B cell (primary cell): ENCODE measurements around the gene ARHGAP45. TPM values are rescaled to one million over a fixed set of nuclear protein-coding genes. Genes with fewer than 3 reads are reported as not detected.

ENCODE experiments used
- ATAC-seq: fragments of 200-7000 bp; cut with Tn5 transposase; one replicate; pipeline ENCODE4 v1.10.0; 2021; ENCODE audit warnings: low read depth, mild to moderate bottlenecking, moderate number of reproducible peaks, moderate library complexity
- CTCF ChIA-PET: fragments of 350-600 bp; sonication (Branson Sonifier 250); formaldehyde crosslinking; loops from one replicate; lab custom pipeline; 2021; ENCODE audit warnings: antibody characterized with exemption, inconsistent platforms; lab: Charles Lee
- POLR2A ChIA-PET: fragments of 350-600 bp; sonication (Branson Sonifier 250); formaldehyde crosslinking; loops from one replicate; lab custom pipeline; 2021; ENCODE audit warnings: antibody characterized with exemption; lab: Charles Lee
- DNase-seq: peaks from one replicate; pipeline ENCODE4 v3.0.0; 2013
- H2AFZ ChIP-seq: 2 replicates; pipeline ENCODE4 v1.6.1; 2012; ENCODE audit warnings: mild to moderate bottlenecking, low read depth, low read length; ENCODE audit not compliant: insufficient read depth, poor library complexity, severe bottlenecking
- H3K27ac ChIP-seq, 2 donors: 1 replicate in 1 of 2; 2 replicates in 1 of 2; pipeline ENCODE4 v1.5.1; 2012 to 2013; ENCODE audit warnings: low read length in 2 of 2, mild to moderate bottlenecking in 2 of 2, moderate library complexity in 1 of 2
- H3K27me3 ChIP-seq, 4 experiments: fragments of 200-600 bp in 1 of 4; sonication (generic) in 1 of 4; replicated peaks in 1 of 4; 1 replicate in 2 of 4; 2 replicates in 2 of 4; pipeline versions ENCODE4 v1.6.1 to v1.7.0; 2013 to 2016; ENCODE audit warnings: low read length in 3 of 4, mild to moderate bottlenecking in 2 of 4, mixed read lengths in 1 of 4, moderate library complexity in 1 of 4; ENCODE audit not compliant: insufficient read depth in 4 of 4, control insufficient read depth in 3 of 4; ENCODE audit errors: control extremely low read depth in 1 of 4
- H3K36me3 ChIP-seq, 2 experiments: replicated peaks in 1 of 2; 1 replicate in 1 of 2; 2 replicates in 1 of 2; pipeline versions ENCODE4 v1.6.1 to v1.7.1; 2013; ENCODE audit warnings: low read length in 1 of 2; ENCODE audit not compliant: insufficient read depth in 2 of 2, control insufficient read depth in 1 of 2; ENCODE audit errors: control extremely low read depth in 1 of 2, extremely low read depth in 1 of 2
- H3K4me1 ChIP-seq, 2 donors: fragments of 200-600 bp in 1 of 2; sonication (generic) in 1 of 2; 1 replicate in 1 of 2; 2 replicates in 1 of 2; pipeline versions ENCODE4 v1.5.1 to v1.6.1; 2013 to 2017; ENCODE audit warnings: low read length in 2 of 2; ENCODE audit not compliant: control insufficient read depth in 2 of 2, insufficient read depth in 2 of 2
- H3K4me2 ChIP-seq: replicated peaks from 2 replicates; pipeline ENCODE3; 2012; ENCODE audit warnings: mild to moderate bottlenecking, low read depth, low read length; ENCODE audit not compliant: poor library complexity, severe bottlenecking
- H3K4me3 ChIP-seq, 5 experiments: fragments of 200-600 bp in 1 of 5; sonication (generic) in 1 of 5; 1 replicate in 3 of 5; 2 replicates in 2 of 5; pipeline versions ENCODE4 v1.5.1 to v1.7.0; 2011 to 2016; ENCODE audit warnings: low read length in 4 of 5, mild to moderate bottlenecking in 4 of 5, low read depth in 2 of 5, control low read depth in 1 of 5, moderate library complexity in 1 of 5; ENCODE audit not compliant: insufficient read depth in 1 of 5; ENCODE audit errors: control extremely low read depth in 1 of 5, extremely low read depth in 1 of 5
- H3K79me2 ChIP-seq: fragments of 200-600 bp; sonication (generic); one replicate; pipeline ENCODE4 v1.6.0; 2016; ENCODE audit warnings: low read length; ENCODE audit not compliant: control insufficient read depth, insufficient read depth
- H3K9ac ChIP-seq: fragments of 200-600 bp; sonication (generic); 2 replicates; pipeline ENCODE4 v1.6.1; 2017; ENCODE audit warnings: mild to moderate bottlenecking, low read length, moderate library complexity
- H3K9me3 ChIP-seq, 3 donors: one replicate each; pipeline versions ENCODE4 v1.6.1 to v1.7.1; 2013; ENCODE audit warnings: low read length in 2 of 3; ENCODE audit not compliant: control insufficient read depth in 2 of 3, insufficient read depth in 1 of 3; ENCODE audit errors: control extremely low read depth in 1 of 3
- H4K20me1 ChIP-seq: 2 replicates; pipeline ENCODE4 v1.6.0; 2012; ENCODE audit warnings: mild to moderate bottlenecking, low read length; ENCODE audit not compliant: insufficient read depth, control insufficient read depth, poor library complexity, severe bottlenecking
- H3K27ac Mint-ChIP-seq: one replicate; pipeline ENCODE4 v1.8.0; 2021; ENCODE audit warnings: mixed read lengths
- H3K27me3 Mint-ChIP-seq: one replicate; pipeline ENCODE4 v1.8.0; 2021; ENCODE audit warnings: mixed read lengths
- H3K4me1 Mint-ChIP-seq: one replicate; pipeline ENCODE4 v1.8.0; 2021; ENCODE audit warnings: mixed read lengths
- H3K4me3 Mint-ChIP-seq: one replicate; pipeline ENCODE4 v1.8.0; 2021; ENCODE audit warnings: mixed read lengths
- H3K9me3 Mint-ChIP-seq: one replicate; pipeline ENCODE4 v1.8.0; 2022; ENCODE audit warnings: mixed read lengths; ENCODE audit not compliant: insufficient read depth
- CTCF ChIP-seq: fragments of 200-600 bp; IDR thresholded peaks from one replicate; pipeline ENCODE4 v1.8.0; 2022; ENCODE audit warnings: antibody characterized with exemption, mild to moderate bottlenecking
- EZH2 ChIP-seq: IDR thresholded peaks from 2 replicates; pipeline ENCODE4 v1.6.1; 2012; ENCODE audit warnings: borderline replicate concordance, low read depth, mild to moderate bottlenecking, moderate library complexity, low read length; ENCODE audit not compliant: insufficient read depth, poor library complexity, severe bottlenecking
- WGBS: methylation state at CpG from one replicate; pipeline ENCODE4 v1.1.5; 2013; ENCODE audit warnings: missing lambda C conversion rate; ENCODE audit not compliant: insufficient coverage; 5-methylcytosine and 5-hydroxymethylcytosine counted together
- intact Hi-C: fragments of 100-400 bp; cut with micrococcal nuclease; formaldehyde crosslinking; loops from one replicate; pipeline ENCODE4 v1.10.0; 2022
- polyA plus RNA-seq: library from polyadenylated mRNA; depleted of rRNA; stranded (reverse); fragments of >200 nt; gene quantifications from 2 replicates; pipeline ENCODE4 v1.2.3, GENCODE V29; 2012
- total RNA-seq, 2 donors: library from RNA; stranded (reverse); fragments of 120-200 nt in 1 of 2; gene quantifications; 1 replicate in 1 of 2; 2 replicates in 1 of 2; pipeline versions ENCODE4 v1.2.3 to v1.2.4, GENCODE V29; 2013 to 2022

Gene ARHGAP45
- total and polyA plus RNA-seq, 2 donors (not counting 1 experiment from before 2014, with no cell fraction given) = 488 to 490 TPM

- intact Hi-C loops = loop anchor here (10.0 kb wide), 1 partner anchor 217 kb away; the partner anchor contains the start of genes ATP5F1D and MIDN
- 2% methylated on average over 15 of the region's 16 CpGs for WGBS
- no peak for DNase-seq
- peak overlapping the region; percentile 60 to 99 (median 87) for H3K4me3 ChIP-seq
- POLR2A ChIA-PET = interaction anchor here (0.5 to 6.9 kb wide), 14 partner anchors 11 to 301 kb away, joined by 3 to 91 read pairs (median 6); partner anchors contain the start of genes ABCA7, ARHGAP45, CIRBP and WDR18
- H3K79me2 ChIP-seq = peaks cover 58% of the 10 kb centered on the region
- Mint-ChIP-seq H3K9me3 (no peaks in the 10 kb centered on the region), H3K4me1 (peaks cover 28% of the 10 kb centered on the region), H3K4me3 (peak overlapping the region; percentile 94), H3K27me3 (no peaks in the 10 kb centered on the region), H3K27ac (peak overlapping the region; percentile 91)
- ATAC-seq = peak; percentile 20
- no peak overlapping the region for H2AFZ ChIP-seq
- peak overlapping the region; percentile 91 for H3K4me2 ChIP-seq
- H3K9me3 ChIP-seq = no peaks in the 10 kb centered on the region
- peak overlapping the region; percentile 87 for H3K9ac ChIP-seq
- peaks cover 59% of the 10 kb centered on the region for H4K20me1 ChIP-seq
- CTCF ChIA-PET = interaction anchor here (1.2 to 3.9 kb wide), 12 partner anchors 8 to 216 kb away, joined by 3 to 16 read pairs (median 9); partner anchors contain the start of genes ABCA7, ARHGAP45 and WDR18
- H3K4me1 ChIP-seq = peaks cover 16 to 29% of the 10 kb centered on the region in 2 donors
- H3K27me3 ChIP-seq = no peaks in the 10 kb centered on the region
- TF ChIP-seq CTCF (no peak), EZH2 (no peak)
- H3K36me3 ChIP-seq = peaks cover 0 to 28% of the 10 kb centered on the region in 2 experiments
- H3K27ac ChIP-seq = peak overlapping the region; percentile 72 to 85
Observed at GRCh38 chr19:1027650-1028061, 39.3 kb upstream of the ARHGAP45 start.
